GM18505 (cell line): ENCODE data around the gene SLC39A7.

ENCODE experiments used
- ATAC-seq: cut with Tn5 transposase; IDR thresholded peaks from one replicate; pipeline ENCODE4 v1.9.1; 2021; ENCODE audit not compliant: unreplicated experiment
- POLR2A ChIP-seq: IDR thresholded peaks from 4 replicates; pipeline ENCODE4 v1.6.1; 2011; ENCODE audit warnings: borderline replicate concordance; ENCODE audit not compliant: insufficient read depth, insufficient read length; ENCODE audit errors: extremely low read depth

The SLC39A7 gene

DNA sequence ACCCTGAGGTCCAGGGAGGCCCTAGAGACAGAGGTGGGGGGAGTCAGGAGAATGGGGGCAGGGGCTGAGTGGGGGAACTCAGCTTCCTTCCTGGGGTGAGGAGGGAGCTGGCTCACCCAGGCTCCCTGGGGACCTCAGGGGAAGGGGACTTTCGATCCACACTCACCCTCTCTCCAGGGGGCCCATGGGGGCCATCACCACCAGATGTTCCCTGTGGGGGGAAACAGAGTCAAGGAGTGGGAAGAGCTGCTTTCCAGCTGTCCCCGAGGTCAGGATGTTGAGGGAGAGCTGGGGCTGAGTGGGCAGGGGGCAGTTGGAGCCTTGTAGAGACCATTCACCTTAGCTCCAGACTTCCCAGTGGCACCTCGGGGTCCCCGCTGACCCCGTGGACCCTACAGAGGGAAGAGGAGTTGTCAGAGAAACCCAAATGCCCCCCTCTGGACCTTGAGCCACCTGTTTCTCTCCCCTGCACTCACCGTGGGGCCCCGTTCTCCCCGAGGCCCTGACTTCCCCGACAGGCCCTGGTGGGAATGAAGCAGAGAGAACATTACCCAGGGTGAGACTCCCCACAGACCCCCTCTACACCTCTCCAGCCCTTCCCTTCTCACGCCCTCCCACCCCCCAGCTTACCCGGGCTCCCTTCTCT is 27.0 kb upstream of the SLC39A7 start:
- TF ChIP-seq POLR2A = no peak
- ATAC-seq = no peak

DNA sequence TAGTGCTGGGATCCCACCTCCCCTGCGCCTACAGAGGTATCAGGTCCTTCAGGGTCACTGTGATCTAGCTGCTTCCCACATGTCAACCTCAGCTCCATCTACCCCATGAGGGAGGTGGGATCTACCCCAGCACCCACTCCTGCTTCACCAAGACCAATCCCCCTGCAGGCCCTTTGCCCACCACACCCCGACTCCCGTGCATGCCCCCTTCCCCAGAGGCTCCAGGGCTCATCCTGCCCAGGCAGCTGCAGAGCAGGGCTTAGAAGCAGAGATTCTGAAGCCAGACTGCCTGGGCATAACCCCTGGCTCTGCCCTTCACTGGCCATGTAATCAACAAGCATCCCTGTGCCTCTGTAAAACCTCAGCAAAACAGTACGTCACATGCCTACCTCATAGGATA is 25.9 kb upstream of the SLC39A7 start:
- TF ChIP-seq POLR2A = no peak
- no peak for ATAC-seq

DNA sequence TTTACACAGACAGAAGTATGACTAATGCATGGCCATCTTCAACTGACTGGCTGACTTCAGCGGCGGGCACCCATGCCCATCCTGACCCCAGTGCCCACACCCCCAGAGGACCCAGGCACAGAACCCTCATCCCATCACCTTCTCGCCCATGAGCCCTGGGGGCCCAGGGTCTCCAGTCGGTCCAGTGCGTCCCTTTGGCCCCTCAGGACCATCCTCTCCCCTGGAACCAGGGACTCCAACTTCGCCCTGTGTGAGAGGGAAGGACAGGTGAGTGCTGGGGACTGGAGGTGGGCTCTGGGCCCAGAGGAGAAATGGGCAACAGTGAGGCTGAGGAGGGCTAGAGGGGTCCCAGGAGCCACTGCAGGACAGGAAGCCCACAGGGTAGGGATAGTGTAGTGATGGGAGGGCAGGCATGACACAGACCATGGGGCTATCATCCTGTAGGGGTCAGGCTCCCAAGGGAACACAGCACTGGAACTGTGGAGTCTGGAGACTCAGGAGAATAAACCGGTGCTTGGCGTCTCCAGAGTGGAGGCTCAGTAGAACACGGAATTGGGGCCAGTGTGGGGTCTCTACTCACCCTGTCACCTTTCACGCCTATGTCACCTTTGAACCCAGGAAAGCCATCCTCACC is 25.1 kb upstream of the SLC39A7 start:
- TF ChIP-seq POLR2A = no peak
- ATAC-seq = no peak

DNA sequence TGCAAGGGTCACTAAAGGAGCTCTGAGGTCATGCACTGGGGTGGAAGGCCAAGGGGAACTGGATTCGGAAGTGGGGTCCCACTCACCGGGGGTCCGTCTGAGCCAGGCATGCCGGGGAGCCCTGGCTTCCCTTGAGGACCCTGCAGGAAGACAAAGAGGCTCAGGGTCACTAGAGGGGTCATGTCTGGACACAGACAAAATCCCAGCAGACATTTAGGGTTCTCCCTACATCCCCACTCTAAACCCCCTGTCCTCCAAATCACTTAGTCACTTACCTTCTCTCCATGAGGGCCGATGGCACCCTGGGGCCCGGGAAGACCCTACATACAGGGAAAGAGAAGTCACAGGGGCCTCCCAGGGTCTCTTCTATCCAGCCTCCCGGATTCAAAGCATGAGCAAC is 23.8 kb upstream of the SLC39A7 start:
- ATAC-seq = no peak
- TF ChIP-seq POLR2A = no peak

GRCh38 chr6:33177552-33178446 is 22.9 kb upstream of the SLC39A7 start:
- ATAC-seq = no peak
- TF ChIP-seq POLR2A = no peak

GRCh38 chr6:33178755-33179475 is 21.8 kb upstream of the SLC39A7 start:
- ATAC-seq = no peak
- TF ChIP-seq POLR2A = no peak

- no peak for ATAC-seq
- TF ChIP-seq POLR2A = no peak
These were observed 19.5 kb upstream of the SLC39A7 start for GRCh38 chr6:33181141-33181540.

- ATAC-seq = no peak
- no peak for TF ChIP-seq POLR2A
These were observed 17.5 kb upstream of the SLC39A7 start for GRCh38 chr6:33183071-33183683.

DNA sequence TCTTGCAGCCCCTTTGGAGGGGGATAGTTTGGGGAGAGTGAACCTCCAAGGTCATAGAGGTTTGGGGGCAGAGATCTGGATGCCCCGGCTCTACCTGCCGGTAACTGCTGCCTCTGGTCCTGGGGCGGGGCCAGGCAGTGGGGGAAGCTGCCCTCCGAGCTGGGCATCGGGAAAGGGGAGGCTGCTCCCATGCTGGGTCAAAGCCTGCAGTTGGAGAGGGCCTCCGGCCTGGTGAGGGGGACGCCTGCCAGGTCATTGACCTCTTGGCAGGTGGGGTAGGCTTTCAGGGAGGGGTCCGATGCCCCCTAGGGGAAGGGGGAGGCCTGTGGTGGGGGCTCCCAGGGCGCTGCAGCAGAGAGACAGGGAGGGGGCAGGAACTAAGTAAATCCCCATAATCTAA is 15.5 kb upstream of the SLC39A7 start:
- TF ChIP-seq POLR2A = no peak
- no peak for ATAC-seq

GRCh38 chr6:33185654-33186187 is 14.9 kb upstream of the SLC39A7 start:
- ATAC-seq = no peak
- no peak for TF ChIP-seq POLR2A

DNA sequence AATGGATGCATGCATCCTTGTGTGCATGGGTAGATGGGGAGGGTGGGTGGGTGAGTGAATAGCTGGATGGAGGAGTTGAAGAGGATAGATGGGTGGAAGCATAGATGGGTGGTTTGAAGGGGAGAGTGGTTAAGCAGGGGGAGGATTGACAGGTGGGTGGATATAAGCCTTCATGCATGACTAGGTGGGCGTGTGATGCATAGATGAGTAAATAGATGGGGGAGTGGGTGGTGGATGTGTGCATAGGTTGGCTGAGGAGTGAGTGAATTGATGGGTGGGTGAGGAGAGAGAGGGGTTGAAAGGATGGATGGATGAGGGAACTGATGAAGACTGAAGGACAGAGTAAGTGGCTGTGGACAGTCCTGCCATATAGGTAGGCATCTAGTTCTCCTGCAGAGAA is 12.9 kb upstream of the SLC39A7 start:
- no peak for ATAC-seq
- no peak for TF ChIP-seq POLR2A

- no peak for ATAC-seq
- TF ChIP-seq POLR2A = no peak
These were observed 11.5 kb upstream of the SLC39A7 start for GRCh38 chr6:33189164-33189563.

GRCh38 chr6:33189625-33190448 is 10.8 kb upstream of the SLC39A7 start:
- no peak for ATAC-seq
- TF ChIP-seq POLR2A = no peak
